GM18508 (cell line): Measurements from ENCODE around the gene PARVA.

ENCODE experiments used
- ATAC-seq: cut with Tn5 transposase; IDR thresholded peaks from one replicate; pipeline ENCODE4 v1.9.1; 2021; ENCODE audit warnings: moderate number of reproducible peaks; ENCODE audit not compliant: insufficient read depth, unreplicated experiment

PARVA gene

DNA sequence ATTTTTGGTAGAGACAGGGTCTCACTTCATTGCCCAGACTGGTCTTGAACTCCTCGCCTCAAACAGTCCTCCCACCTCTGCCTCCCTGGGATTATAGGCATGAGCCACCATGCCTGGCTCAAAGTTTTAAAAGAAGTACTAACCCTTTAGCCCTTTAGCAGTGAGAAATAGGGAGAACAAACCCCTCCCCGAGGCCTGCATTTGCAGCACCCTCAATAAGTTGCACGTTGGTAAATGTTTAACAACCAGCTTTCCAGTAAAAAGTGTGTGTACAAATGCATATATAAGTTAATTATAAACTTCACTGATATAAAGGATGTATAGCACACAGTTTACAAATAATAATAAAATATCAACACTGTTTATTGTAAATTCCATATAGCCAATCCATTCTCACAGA lies 51.8 kb downstream of the PARVA start:
- ATAC-seq = no peak

DNA sequence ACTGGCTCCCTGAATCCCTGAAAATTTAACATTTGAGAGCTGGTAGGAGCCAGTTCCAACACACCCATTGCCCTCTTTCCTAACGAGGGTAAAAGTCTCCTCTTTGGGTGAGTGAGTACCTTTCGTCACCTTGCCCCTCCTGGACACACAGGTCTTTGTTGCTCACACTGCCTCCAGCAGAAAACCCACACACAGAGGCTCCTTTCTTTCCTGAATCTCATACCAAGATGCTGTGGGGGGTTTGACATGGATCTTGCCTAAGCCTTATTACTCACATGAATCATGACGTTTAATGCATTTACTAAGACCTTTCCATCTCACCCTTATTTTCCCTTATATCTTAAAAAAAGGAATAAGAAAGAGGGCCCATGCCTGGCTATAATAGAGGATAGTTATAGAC lies 53.0 kb downstream of the PARVA start:
- ATAC-seq = no peak

DNA sequence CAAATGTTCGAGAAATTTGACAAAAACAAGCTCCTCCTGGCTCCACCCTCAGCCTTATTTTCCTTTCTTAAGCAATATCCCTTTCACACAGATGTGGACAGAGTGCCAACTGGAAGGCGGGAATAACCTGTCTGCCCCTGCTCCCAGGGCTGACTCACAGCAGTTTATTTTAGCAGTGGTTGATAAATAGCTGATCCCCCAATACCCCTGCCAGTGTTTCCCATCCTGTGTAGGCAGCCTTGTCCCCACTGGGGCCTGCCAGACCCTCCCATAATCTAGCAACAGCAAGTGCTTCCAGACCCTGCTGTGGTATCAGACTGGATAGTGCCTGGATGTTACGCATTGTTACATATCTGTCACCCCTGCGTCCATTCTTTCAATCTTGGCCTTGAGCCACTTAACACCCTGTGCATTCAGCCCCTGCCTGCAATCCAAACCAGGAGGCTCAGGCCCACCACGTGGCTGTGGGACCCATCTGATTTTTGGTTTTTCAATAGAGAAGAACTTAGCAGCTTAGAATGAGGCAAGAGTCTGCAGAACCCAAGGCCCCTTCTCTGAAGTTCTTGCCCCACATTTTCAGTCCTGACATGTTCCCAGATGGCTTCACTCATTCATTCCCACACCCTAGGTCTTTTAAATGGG lies 53.7 kb downstream of the PARVA start:
- no peak for ATAC-seq

DNA sequence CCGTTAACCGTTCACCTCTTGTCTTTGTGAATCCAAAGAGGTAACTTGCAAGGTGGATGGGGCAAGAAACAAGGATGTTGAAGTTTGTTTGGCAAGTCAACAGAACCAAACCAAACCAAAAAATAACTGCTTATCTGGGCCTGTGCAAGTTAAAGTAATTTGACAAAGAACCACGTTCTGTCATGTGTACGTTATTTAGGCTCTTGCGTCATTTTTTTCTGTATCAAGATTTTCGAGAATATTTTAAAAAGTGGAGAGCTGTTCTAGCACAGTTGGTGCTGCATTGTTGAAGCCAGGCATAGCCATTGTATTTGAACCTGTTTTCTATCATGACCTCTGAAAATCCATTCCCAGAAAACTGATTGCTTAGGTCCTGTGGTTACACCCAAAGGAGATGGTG lies 55.1 kb downstream of the PARVA start:
- ATAC-seq = no peak

DNA sequence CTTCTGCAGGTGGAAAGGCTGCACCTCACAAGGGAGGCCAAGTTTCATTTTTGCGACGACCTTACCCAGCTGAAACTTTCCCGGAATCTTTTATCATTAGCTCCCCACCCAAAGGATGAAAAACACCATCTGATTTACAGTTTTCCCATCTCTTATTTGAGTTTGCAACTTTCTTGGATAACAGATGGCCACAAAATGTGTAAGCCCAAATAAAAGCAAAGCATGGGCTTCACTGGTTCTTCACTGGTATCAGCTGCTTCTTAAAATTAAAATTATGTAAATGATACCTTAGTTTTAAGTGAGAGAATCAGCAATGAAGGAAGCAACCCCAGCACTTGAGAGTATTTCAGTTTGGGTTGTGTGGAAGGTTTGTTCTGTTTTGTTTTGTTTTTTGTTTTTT lies 55.8 kb downstream of the PARVA start:
- ATAC-seq = no peak

DNA sequence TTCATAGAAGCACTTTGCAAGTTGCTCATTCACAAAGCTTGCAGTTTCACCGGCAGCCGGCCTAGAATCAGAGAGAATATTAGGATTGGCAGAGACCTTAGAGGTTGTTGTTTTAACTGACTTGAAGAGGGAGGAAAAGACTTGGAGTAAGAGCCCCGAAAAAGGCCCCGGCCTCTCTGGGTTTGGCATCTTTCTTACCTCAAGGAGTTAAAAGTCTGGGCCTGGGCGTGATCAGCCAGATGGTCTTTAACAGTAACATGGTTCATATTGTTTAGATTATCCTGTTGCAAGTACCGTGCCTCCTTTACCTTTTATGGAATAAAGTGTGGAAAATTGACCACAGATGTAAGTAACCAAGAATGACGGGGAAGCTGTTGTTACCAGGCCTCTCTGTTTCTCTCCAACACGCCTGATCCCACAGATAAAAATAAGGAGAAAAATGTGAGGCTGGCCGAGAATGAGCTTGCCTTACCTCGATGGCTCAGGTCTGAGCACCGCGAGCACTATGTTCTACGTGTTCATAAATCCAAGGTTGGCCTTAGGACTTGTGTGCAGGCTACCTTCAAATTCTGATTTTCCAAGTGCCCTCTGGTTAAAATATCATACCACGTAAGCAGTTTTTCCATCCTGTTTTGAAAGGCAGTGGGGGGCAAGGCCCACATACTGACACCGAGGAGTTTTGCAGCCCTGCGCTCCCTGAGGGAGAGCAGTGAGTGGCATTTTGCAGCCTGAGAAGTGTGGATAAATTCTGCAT lies 56.4 kb downstream of the PARVA start:
- ATAC-seq = no peak

DNA sequence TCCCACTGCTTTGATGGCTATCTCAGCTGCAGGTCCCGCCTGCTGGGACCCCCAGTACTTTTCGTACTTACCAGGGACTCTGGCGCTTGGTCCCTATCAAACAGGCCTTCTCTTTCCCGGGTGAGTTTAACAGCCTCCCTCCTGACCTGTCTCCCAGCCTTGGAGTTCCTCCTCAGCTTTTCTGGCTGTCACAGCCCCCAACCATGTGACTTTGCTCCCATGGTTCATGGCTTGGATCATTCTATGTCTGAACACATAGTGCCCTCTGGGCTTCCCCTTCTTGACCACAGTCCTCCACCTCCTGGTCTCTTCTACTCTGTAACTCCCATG lies 56.9 kb downstream of the PARVA start:
- no peak for ATAC-seq

DNA sequence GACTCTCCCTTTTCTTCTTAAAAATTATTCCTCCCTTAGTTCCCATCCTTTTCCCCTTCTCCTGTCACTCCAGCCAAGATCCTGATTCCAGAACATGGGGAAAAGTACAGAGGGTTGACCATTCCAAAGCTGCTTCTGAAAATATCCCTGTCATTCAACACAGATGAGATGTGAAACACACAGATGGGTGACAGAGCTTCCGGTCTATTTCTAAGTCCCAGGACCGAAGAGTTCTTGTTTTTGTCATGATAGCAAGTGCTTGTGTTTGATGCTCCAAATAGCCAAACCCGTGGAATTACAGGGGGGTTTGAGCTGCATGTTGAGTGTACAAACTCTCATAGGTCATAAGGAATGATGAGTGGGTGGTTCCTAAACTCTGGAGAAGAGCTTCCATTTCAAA lies 57.9 kb downstream of the PARVA start:
- ATAC-seq = no peak

DNA sequence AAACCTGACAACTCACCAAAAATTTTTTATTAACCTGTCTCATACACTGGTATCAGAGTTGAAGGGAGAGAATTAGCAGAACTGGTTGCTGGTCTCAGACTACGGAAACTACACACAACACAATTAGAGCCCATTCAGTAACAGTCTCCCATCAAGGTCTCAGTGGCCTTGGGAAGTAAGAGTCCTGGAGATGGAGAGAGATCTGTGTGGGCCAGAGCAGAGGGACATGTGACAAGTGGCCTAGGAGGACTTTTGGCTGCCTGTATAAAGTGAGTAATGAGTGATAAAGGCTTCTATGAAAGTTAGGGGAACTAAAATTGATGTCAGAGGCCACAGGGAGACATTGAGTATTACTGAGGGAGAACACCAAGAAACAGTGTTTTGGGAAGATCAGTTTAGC lies 58.9 kb downstream of the PARVA start:
- no peak for ATAC-seq

DNA sequence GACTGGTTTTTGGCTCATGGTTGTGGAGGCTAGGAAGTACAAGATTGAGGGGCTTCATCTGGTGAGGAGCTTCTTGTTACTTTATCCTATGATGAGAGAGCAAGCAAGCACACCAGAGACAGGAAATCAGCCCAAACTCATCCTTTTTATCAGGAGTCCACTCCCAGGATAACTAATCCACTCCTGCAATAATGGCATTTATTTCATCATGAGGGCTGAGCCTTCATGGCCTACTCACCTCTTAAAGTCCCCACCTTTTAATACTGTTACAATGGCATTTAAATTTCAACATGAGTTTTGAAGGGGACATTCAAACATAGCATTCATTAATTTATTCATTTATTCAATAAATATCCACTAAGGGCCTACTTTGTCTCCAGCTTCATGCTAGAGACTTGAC lies 60.9 kb downstream of the PARVA start:
- ATAC-seq = no peak

DNA sequence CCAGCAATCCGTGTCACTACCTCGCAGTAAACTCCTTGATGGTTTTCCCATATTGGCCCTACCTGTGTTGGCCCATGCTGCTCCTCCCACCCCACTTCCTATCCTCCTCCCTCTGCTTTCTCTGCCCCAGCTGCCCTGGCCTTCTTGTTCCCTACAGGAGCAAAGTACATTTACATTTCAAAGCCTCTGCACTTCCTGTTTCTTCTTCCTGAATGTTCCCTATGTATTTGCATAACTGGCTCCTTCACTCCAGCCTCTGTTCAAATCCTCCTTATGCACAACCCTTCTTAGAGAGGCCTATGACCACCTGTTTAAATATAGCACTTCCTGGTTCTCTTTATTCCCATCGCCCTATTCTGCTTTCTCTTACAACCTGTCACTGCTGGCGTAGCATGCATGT lies 62.2 kb downstream of the PARVA start:
- no peak for ATAC-seq

DNA sequence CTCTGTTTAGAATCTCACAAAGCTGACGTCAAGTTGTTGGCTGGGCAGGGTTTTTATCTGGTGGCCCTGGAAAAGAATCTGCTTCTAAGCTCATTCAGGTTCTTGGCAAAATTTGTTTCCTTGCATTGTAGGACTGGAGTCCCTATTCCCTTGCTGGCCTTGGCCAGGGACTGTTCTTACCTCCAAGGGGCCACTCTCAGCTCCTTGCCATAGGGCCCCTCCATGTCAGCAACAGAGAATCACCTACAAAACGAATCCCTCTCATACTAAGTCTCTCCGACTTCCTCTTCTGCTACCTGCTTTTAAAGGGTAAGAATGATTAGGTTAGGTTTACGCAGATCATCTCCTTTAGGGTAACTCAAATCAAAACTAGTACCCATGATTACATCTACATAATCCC lies 63.2 kb downstream of the PARVA start:
- no peak for ATAC-seq

DNA sequence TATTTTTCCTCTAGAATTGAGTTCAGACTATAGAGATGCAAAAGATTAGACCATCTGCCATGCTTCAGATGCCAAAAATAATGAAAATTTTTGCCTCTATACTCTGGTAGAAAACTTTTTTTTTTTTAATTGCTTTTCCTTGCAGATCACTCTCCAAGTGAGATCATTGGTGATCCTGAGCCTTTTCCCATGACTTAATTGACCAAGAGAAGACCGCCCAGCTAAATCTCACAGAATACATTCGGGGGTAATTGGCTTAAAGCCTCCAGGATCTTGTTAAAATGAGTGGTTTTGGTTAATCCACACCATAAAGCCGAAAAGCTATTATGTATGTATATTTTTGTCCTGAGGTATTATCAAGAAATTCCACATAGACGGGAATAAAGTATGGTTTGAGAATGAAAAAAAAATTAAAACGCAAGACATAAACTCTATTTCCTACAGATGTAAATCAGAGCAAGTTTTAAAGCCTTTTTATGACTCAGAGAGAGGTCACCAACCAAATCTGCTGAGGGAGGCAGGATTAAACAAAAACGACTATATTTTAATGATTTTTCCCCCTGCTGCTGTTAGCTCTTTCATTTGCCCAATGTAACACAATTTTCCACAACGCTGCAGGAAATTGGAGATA lies 64.0 kb downstream of the PARVA start:
- no peak for ATAC-seq

DNA sequence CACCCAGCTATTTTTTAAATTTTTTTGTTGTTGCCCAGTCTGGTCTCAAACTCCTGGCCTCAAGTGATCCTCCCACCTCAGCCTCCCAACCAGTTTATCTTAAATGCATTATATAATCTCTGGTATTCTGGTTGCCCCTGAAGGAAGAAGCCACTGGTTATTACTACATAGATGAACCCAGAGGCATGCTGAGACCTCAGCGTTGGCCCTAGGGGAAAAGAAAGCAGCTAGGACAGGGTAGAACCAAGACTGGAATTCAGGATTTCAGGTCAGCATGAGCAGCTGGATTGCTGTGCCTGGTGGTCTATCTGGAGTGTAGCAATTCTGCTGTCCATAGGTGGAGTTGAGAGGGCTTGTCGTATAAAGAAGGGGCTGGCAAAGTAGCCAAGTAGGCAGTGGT lies 67.2 kb downstream of the PARVA start:
- no peak for ATAC-seq

DNA sequence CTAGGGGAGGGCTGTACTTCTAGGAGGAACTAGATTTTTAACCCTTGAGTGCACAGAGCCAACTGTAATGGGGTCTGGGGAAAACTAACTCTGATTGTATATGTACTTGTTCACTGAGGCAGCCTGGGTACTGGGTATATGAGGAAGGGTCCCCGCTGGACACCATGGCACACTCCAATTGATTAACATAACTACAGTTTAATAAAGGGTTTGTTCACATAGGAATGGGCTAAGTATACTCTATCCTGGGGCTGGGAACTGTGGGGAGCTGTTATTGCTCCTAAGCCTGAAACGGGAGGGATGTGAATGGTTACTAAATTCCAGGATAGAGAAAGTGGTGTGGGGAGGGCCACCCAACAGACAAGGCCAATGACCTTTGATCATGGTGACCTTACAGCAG lies 67.6 kb downstream of the PARVA start:
- ATAC-seq = no peak

DNA sequence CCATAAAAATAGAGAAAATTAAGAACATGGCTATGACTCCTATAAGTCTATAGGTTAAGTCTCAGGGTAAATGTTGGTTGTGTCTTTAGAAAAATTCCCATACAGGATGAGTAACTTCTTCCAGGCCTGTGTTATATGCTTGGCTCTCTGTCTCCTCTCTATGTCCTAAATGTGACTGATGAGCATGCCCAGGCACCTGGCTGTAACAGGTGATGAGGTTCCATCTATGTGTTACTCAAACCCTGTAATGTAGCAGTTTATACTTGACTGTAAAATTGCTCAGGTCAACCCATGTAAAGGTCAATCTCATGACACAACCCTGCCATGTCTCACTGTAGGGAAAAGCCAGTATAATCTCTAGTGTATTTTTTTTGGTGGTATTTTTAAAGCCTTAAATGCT lies 69.5 kb downstream of the PARVA start:
- no peak for ATAC-seq

DNA sequence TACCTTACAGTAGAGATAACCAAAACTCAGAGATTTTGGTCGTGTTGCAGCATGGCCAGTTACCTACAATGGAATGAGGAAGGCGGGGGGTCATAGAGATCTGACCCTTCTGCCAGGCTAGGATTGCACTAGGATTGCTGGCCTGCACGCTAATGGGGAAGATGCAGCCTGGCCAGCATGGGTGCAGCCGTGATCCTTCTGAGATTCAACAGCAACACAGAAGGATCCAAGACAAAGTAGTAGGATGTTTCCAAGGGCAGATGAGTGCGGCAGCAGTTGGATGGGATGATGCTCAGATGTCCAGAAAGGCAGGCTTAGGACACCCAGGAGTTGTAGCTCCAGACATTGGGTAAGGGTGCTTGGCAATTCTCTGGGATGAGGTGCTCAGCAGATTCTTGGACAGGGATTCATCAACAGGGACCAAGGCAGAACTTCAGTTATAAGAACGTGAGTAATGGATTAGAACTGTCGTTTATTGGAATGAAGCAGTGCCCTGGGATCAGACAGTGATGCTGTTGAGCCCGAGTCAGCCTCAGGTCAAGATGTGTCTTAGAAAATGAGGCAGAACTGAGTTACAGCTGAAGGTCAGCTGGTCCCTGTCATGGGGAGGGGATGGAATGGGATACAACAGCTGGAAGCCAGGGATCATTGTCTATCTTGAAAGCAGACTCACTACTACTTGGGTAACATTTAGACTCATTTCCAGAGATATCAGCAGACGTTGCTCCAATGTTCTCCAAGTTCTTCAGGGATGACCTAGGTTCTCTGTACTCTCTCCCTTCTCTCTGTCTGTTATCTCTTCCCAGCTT lies 71.0 kb downstream of the PARVA start:
- ATAC-seq = no peak

DNA sequence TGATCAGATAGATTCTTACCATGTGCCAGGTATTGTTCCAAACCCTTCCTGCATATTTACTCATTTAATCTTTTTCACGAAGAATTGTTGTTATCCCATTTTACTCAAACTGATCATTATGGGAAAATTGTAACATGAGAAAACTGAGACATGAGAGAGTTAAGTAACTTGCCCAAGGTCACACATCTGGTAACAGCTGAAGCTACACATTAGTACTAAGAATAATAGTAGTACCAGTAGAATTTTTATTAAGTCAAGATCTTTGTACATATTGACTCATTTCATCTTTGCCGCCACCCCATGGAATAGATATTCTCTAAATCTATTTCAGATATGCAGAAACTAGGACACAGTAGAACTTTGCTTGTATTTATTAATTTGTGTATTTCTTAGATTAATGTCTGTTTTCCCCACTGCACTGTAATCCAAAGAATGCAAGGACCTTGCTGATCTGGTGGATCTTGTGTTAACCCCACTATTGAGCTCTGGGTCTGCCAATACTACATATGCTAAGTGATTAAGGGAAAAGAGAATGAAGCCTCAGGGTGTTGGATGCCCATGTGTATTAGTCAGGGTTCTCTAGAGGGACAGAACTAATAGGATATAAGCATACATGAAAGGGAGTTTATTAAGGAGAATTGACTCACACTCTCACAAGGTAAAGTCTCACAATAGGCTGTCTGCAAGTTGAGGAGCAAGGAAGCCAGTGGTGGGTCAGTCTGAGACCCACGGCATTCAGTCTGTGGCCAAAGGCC lies 72.8 kb downstream of the PARVA start:
- ATAC-seq = no peak

DNA sequence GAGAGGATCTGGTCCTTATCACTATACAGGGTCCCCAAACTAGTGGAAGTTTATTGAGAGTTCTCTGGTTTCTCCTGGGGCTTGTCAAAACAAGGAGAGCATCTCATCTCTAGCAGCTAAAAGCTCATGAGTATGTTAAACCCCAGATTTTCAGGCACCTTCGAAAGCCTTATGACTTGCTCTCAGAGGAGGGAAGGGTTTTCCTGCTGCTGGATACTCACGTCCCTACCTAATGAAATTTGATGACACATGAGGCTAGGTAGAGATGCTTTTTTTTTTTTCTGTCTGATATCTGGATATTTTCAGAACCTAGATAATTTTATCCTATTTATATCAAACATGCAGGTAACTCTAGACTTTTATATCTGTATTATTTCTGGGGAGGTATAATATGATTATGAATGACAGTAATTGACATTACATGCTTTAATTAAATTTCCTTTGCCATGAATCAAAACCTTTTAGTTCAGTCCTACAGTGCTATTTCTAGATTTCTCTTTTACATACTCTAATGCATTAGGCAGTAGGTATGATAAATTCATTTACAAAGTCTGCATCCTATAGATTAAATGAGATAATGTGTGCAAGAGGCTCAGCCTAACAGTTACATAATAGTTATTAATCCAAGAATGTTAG lies 73.9 kb downstream of the PARVA start:
- no peak for ATAC-seq

DNA sequence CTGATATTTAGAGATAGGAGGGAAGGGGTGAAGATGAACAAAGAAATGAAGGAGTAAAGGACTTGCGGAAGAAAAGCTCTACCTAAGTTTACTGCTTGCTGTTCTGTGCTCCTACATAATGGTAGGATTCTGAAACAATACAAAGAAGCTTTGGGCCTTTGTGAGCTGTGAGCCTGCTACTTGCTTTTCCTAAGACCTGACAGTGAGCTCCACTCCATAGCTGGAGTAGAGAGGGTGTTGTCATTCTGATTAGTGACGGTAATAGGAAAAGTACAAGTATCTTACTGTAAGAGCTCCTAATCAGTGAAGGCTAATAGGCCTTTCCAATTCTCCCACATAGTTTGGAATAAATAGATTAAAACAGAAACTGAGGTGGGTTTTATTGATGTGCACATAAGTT lies 75.9 kb downstream of the PARVA start:
- no peak for ATAC-seq
